NK-92 (cell line): ENCODE results near the gene ITGA3.

Experiments used
- DNase-seq: peaks from one replicate; lab custom pipeline; 2025; ENCODE audit not compliant: unreplicated experiment; lab: John Stamatoyannopoulos, UW

Gene ITGA3

GRCh38 chr17:50066995-50067394 is 11.1 kb downstream of the ITGA3 start:
- no peak for DNase-seq

GRCh38 chr17:50067996-50068395 is 12.1 kb downstream of the ITGA3 start:
- no peak for DNase-seq

DNA sequence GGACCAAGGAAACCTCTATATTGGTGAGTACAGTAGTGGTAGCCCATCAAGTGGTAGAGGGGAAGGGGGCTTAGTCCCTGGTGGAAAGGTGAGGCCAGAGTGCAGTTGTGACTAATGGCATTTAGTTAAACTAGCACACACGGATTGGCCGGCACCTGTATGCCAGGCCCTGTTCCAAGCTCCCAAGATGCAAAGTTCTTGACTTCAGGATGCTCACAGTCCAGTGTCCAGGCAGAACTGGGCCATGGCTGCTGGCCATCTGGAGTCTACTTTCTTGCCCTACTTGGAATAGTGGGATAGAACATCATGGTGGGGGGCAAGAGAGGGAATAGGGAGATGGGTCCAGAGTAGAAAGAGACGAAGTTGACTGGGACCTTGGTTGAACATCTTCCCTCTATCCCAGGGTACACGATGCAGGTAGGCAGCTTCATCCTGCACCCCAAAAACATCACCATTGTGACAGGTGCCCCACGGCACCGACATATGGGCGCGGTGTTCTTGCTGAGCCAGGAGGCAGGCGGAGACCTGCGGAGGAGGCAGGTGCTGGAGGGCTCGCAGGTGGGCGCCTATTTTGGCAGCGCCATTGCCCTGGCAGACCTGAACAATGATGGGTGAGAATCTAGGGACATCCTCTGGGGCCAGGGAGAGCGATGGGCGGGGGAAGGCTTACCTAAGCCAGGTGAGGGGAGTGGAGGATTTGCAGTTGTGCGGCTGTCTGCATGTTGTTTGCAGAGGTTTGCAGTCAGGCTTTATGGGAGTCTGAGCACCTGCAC is 15.2 kb downstream of the ITGA3 start:
- DNase-seq = no peak

GRCh38 chr17:50071692-50072091 is 15.8 kb downstream of the ITGA3 start:
- no peak for DNase-seq

GRCh38 chr17:50072130-50072529 is 16.2 kb downstream of the ITGA3 start:
- DNase-seq = no peak

DNA sequence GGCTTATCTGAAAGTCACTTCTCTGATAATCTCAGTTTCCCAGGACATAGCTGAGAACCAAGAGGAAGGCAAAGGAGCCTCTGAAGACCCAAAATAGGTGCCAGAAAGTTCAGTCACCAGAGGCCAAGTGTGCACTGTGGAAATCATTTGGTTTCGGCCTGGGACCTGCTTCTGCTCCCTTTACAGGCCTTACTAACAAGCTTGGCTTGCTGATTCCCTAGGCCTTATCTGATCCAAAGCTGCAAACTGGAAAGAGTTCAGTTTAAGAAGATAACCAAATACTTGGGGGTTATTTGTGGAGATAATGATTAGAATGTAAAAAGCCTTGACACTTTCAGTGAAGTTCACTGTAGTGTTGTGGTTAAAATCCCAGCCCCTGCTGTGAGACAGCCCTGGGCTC is 17.0 kb downstream of the ITGA3 start:
- no peak for DNase-seq

GRCh38 chr17:50074227-50074626 is 18.3 kb downstream of the ITGA3 start:
- DNase-seq = no peak

DNA sequence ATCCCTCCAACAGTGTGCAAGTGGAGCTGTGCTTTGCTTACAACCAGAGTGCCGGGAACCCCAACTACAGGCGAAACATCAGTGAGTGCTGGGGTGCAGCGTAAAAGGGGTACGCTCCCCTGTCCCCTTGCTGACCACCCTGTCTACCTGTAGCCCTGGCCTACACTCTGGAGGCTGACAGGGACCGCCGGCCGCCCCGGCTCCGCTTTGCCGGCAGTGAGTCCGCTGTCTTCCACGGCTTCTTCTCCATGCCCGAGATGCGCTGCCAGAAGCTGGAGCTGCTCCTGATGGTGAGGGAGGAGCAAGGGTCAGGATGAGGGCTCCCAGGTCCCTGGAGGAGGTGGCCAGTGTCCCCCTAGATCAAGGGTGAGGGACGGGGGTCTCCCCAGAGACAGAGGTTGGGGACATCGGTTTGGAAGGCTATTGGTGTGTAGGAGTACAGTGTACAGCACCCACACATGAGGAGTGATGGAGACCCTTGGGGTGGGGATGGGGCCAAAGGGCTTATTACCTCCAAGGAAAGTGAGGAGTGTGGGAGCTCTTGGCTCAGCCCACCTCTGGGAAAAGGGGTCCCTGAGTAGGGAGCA is 19.6 kb downstream of the ITGA3 start:
- no peak for DNase-seq

DNA sequence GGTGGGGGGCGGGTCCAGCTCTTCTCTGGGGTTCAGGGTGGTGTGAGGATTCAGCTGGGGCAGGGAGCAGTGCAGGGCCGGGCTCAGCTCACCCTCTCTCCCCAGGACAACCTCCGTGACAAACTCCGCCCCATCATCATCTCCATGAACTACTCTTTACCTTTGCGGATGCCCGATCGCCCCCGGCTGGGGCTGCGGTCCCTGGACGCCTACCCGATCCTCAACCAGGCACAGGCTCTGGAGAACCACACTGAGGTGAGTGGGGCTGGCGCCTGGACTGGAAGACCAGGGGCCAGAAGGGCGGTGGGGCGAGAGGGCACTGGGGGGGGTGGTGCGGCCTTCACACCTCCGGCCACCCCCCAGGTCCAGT is 20.3 kb downstream of the ITGA3 start:
- no peak for DNase-seq

DNA sequence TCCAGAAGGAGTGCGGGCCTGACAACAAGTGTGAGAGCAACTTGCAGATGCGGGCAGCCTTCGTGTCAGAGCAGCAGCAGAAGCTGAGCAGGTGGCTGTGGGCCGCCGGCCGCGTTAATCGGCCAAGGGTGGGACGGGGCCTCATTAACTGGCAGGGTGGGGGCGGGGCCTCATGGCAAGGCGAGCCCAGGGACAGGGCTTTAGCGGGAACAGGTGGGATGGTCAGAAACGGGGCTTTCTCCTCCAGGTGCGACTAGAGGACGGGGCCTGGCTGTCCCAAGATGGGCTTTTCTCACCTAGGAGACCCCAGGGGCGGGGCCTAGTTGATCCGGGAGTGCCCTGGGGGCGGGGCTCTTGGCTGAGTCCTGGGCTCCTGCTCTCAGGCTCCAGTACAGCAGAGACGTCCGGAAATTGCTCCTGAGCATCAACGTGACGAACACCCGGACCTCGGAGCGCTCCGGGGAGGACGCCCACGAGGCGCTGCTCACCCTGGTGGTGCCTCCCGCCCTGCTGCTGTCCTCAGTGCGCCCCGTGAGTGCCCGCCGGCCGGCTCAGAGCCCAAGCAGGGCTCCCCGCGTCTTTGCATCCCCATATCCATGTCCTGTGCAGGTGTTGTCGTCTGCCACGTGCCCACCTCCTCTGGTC is 20.8 kb downstream of the ITGA3 start:
- no peak for DNase-seq

- no peak for DNase-seq
These were observed 22.5 kb downstream of the ITGA3 start for GRCh38 chr17:50078430-50078829.

DNA sequence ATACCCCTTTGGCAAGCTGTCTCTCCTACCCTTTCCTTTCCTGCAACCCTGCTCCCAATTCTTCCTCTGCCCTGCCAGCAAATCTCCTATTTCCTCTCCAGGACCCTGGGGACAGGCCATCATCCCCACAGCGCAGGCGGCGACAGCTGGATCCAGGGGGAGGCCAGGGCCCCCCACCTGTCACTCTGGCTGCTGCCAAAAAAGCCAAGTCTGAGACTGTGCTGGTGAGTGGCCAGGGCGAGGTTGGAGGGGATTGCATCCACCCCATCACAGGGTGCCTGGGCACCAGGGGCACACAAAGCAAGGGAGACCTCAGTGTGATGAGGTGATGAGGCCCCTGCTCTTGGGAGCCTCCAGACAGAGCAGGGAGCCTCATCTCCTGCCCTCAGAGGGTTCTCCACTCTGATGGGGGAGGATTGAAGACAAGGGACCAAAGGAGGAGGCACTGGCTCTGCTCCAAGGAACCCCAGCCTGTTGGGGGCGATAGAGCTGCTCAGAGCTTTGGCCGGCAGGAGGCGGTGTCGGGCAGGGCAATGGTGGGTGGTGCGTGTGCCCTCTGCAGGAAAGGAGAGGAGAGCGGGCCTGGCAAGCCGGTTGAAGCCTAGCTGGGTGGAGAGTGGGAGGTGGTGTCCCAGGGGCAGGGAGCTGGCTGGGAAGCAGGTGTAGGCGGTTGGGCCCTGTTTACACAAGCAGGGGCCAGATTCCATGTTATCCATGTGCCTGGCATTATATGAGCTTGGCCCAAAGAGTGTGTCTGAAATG is 23.6 kb downstream of the ITGA3 start:
- DNase-seq = no peak

GRCh38 chr17:50080096-50080480 is 24.2 kb downstream of the ITGA3 start:
- no peak for DNase-seq

DNA sequence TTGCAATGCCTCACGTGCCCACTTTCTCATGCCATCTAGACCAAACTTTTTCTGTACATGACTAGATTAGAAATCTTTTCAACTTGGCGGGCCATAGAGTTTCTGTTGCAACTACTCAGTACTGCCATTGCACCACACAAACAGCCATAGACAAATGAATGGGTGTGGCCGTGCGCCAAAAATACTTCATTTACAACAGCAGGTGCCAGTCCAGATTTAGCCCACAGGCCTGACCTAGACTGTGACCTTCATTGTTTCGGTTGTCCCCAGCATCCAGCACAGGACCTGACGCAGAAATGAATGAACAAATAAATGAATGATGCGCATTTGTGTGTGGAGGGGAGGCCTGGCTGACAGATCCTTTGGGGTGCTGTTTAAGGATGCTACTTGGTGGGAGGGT is 24.9 kb downstream of the ITGA3 start:
- DNase-seq = no peak

- no peak for DNase-seq
These were observed 25.8 kb downstream of the ITGA3 start for GRCh38 chr17:50081757-50082156.

DNA sequence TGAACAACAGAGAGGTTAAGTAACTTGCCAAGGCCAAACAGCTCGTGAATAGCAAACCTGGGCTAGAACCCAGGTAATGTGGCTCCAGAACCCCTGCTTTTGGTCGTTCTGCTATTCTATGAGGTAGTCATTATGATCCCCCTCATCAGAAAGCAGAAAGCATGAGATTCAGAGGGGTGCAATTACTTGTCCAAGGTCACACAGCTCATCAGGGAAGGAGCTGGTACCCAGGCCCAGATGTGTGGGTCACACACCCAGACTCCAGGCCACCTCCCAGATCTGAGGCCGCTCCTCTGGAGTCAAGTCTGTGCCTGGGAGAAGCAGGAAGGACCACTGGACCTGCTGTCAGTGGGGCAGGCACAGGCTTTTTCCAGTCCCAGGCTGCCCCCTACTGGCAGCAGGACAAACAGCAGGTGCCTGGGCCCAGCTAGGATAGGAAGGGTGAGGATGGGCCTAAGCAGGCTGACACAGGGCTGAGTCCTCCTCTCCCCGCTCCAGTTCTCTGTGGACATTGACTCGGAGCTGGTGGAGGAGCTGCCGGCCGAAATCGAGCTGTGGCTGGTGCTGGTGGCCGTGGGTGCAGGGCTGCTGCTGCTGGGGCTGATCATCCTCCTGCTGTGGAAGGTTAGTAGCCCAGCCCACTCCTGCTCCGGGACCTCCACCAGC is 31.5 kb downstream of the ITGA3 start:
- DNase-seq = no peak

DNA sequence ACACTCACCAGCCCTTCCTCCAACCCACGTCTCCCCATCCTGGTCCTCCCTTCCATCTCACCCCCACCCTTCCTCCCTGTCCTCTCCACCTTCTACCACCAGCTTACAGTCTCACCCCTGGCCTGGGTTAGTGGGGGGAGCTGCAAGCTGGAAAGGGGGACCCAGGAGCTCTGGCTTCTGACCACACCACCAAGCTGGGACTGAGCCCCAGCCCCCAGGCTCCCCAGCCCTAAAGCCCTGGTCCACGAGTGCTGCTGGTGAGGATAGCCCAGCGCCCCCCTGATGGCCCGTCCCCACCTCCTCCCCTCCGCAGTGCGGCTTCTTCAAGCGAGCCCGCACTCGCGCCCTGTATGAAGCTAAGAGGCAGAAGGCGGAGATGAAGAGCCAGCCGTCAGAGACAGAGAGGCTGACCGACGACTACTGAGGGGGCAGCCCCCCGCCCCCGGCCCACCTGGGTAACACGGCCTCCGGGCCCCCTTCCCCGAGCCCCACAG is 32.0 kb downstream of the ITGA3 start:
- no peak for DNase-seq

- no peak for DNase-seq
These were observed 33.3 kb downstream of the ITGA3 start for GRCh38 chr17:50088952-50089825.

DNA sequence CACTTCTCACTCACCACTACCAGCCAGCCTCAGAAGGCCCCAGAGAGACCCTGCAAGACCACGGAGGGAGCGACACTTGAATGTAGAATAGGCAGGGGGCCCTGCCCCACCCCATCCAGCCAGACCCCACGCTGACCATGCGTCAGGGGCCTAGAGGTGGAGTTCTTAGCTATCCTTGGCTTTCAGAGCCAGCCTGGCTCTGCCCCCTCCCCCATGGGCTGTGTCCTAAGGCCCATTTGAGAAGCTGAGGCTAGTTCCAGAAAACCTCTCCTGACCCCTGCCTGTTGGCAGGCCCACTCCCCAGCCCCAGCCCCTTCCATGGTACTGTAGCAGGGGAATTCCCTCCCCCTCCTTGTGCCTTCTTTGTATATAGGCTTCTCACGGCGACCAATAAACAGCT is 34.2 kb downstream of the ITGA3 start:
- DNase-seq = no peak
